ENCODE data around the gene HNRNPLL.
"Not testable (repeated sequence)": the region's sequence is repeated elsewhere in the genome, so short reads cannot be mapped to it uniquely, and the experiment has no call there.

HNRNPLL gene

DNA sequence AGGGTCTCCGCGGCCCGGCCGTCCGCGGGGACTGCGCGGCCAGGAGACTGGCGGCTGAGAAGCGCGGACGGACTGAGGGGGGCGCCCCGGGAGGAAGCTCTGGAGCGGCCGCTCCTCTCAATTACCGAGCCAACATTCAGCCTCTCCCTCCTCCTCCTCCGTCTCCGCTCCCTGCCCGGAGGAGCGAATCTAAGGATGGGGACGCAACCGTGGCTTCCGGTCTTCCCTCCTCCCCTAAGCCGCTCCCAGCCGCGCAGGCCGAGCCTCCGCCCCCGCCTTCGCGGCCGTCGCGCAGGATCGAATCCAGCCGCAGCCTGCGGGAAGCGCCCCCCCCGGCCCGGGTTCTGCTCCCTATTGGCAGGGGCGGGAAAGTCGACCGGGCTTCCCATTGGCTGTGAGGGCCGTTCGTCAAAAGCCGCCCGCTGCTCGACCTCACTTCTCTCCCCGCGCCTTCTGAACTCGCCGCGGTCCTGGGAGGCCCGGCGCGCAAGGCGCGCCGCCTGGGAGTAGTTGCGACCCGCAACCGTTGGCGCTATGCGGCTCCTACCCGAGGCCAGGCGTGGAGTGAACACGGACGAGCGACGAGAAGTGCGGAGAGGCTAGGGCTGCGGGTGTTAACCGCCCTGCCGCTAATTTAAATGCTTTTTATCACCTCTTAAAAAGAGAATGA lies at the start of gene HNRNPLL:
TSS of gene HNRNPLL (minus strand) at position 197 of the 670 bp plus-strand sequence. CDS start 302 bp downstream, outside the sequence.
- TF ChIP-seq CTCF (IDR thresholded peaks at IDR 0.05; ENCODE audit: extremely low read depth, insufficient read depth, missing control alignments), result peak; percentile 34
- in situ Hi-C loops (cut with MboI; ENCODE audit: low pct_unique_long_range_greater_than_20kb, low sequenced_read_pairs, unreplicated experiment), result no loop called here
- peak; percentile 97 for DNase-seq (ENCODE audit: low spot score)

DNA sequence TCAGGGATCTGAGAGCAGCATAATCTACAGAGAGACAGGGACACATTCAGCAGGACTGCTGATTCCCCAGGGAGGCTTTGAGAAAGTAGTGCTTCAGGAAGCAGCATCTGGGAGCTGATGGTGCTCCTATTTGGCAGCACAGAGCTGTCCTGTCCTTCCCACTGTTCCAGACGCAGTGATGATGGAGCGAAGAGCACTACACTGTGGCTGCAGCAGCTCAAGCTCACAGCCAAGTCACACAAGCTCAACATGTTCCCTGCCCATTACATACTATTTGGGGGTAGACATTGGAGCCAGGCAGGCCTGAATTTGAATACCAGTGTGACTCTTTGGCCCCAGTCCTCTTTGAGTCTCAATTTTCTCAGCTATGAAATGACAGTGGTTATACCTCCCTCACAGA lies 48.0 kb upstream of the HNRNPLL start:
- DNase-seq (ENCODE audit: low spot score), result no peak
- no peak for TF ChIP-seq CTCF (IDR thresholded peaks at IDR 0.05; ENCODE audit: extremely low read depth, insufficient read depth, missing control alignments)
- in situ Hi-C loops (cut with MboI; ENCODE audit: low pct_unique_long_range_greater_than_20kb, low sequenced_read_pairs, unreplicated experiment), result no loop called here

DNA sequence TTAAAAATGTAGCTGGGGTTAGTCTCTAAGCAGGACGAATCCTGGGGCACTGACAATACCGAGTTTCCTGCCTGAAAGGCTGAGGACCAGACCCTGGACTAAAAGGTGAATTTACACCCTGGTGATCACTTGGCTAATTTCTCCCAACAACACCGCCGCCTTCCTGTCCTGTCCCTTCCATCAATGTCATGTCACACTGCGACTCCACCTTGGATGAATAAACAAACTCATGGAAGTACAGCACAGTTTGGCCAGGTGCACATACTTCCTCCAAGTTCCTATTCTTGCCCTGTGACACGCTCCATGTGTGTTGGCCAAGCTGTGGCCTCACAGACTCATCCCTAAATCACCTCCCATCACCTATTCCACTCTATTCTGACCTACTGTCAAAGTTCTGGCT lies 47.3 kb upstream of the HNRNPLL start:
- in situ Hi-C loops (cut with MboI; ENCODE audit: low pct_unique_long_range_greater_than_20kb, low sequenced_read_pairs, unreplicated experiment), result no loop called here
- TF ChIP-seq CTCF (IDR thresholded peaks at IDR 0.05; ENCODE audit: extremely low read depth, insufficient read depth, missing control alignments), result no peak
- DNase-seq (ENCODE audit: low spot score), result no peak

GRCh38 chr2:38649176-38649728 lies 46.5 kb upstream of the HNRNPLL start:
- no peak for DNase-seq (ENCODE audit: low spot score)
- no peak for TF ChIP-seq CTCF (IDR thresholded peaks at IDR 0.05; ENCODE audit: extremely low read depth, insufficient read depth, missing control alignments)
- in situ Hi-C loops (cut with MboI; ENCODE audit: low pct_unique_long_range_greater_than_20kb, low sequenced_read_pairs, unreplicated experiment), result no loop called here

GRCh38 chr2:38648107-38648761 lies 45.5 kb upstream of the HNRNPLL start:
- in situ Hi-C loops (cut with MboI; ENCODE audit: low pct_unique_long_range_greater_than_20kb, low sequenced_read_pairs, unreplicated experiment), result no loop called here
- DNase-seq (ENCODE audit: low spot score), result no peak
- TF ChIP-seq CTCF (IDR thresholded peaks at IDR 0.05; ENCODE audit: extremely low read depth, insufficient read depth, missing control alignments), result no peak

GRCh38 chr2:38643683-38644511 lies 41.2 kb upstream of the HNRNPLL start:
- DNase-seq (ENCODE audit: low spot score); in situ Hi-C loops (cut with MboI; ENCODE audit: low pct_unique_long_range_greater_than_20kb, low sequenced_read_pairs, unreplicated experiment): not testable (repeated sequence)

Measured in GM13977 (cell line).